ENCODE results near the gene SETD5. TPM values are rescaled to one million over a fixed set of nuclear protein-coding genes. Genes with fewer than 3 reads are reported as not detected.
A peak's percentile ranks its signal among the peaks of the same experiment; 100 is the strongest.

SETD5 gene
- total RNA-seq, 1 donor from 2014 or later, result 198 TPM

GRCh38 chr3:9439331-9439730 is 41.9 kb downstream of the SETD5 start:
- Histone ChIP-seq H3K9me3 (ENCODE audit: low read depth) (no peaks in the 10 kb centered on the region), H3K9ac (no peak overlapping the region), H3K27ac (no peak overlapping the region), H2AFZ (replicated peaks) (no peak overlapping the region), H3K36me3 (peaks cover 40% of the 10 kb centered on the region), H3K79me2 (ENCODE audit: low read depth) (peaks cover 57% of the 10 kb centered on the region), H3K4me2 (no peak overlapping the region), H3K4me3 (no peak overlapping the region), H3K4me1 (no peaks in the 10 kb centered on the region), H3K27me3 (no peaks in the 10 kb centered on the region), H3F3A (ENCODE audit: low read depth) (peaks cover 12% of the 10 kb centered on the region), H4K20me1 (ENCODE audit: low read depth) (peaks cover 65% of the 10 kb centered on the region)
- Mint-ChIP-seq H3K27me3 (ENCODE audit: insufficient read depth, low read depth) (peaks cover 1% of the 10 kb centered on the region), H3K4me3 (no peak overlapping the region), H3K9me3 (no peaks in the 10 kb centered on the region), H3K4me1 (no peaks in the 10 kb centered on the region), H3K36me3 (peaks cover 47% of the 10 kb centered on the region), H3K27ac (no peak overlapping the region)
- no peak for DNase-seq (ENCODE audit: low spot score)
- TF ChIP-seq EZH2phosphoT487 (IDR thresholded peaks at IDR 0.05), result no peak
- TF ChIP-seq CTCF (IDR thresholded peaks at IDR 0.05), result no peak
- no peak for TF ChIP-seq EZH2 (IDR thresholded peaks at IDR 0.05)

DNA sequence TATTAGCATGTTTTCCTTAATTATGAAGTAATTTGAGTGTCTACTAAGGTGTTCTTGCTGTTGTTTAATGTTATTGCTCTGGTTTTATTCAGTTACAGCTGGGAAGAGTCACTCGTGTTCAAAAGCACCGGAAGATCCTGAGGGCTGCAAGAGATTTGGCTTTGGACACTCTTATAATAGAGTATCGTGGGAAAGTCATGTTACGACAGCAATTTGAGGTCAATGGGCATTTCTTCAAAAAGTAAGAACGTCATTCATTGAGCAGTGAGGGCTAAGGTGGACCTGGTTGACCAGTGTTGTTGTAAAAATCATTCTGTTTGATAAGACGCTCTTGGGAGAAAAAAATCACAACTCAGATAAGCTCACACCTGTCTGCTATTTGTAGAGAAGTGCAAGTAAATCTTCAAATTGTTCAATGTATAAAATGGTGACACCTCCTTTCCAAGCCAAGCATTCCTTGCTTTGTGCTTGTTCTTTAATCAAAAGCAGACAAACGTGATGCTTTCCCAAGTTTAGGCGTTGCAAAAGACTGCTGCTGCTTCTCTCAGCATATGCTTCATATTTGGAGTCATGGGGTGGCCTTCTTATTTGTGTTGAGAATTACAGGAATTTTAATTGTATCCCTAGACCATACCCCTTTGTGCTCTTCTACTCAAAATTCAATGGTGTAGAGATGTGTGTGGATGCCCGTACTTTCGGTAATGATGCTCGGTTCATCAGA is 44.2 kb downstream of the SETD5 start:
- no peak overlapping the region for H3K27ac Mint-ChIP-seq
- Histone ChIP-seq H3K9ac (no peak overlapping the region), H3K79me2 (ENCODE audit: low read depth) (peaks cover 54% of the 10 kb centered on the region), H3K9me3 (ENCODE audit: low read depth) (no peaks in the 10 kb centered on the region), H3K36me3 (peaks cover 35% of the 10 kb centered on the region), H3F3A (ENCODE audit: low read depth) (peaks cover 8% of the 10 kb centered on the region), H3K4me1 (no peaks in the 10 kb centered on the region), H3K4me3 (no peak overlapping the region), H3K27me3 (no peaks in the 10 kb centered on the region), H3K27ac (no peak overlapping the region), H3K4me2 (no peak overlapping the region), H4K20me1 (ENCODE audit: low read depth) (peaks cover 50% of the 10 kb centered on the region), H2AFZ (replicated peaks) (no peak overlapping the region)
- H3K9me3 Mint-ChIP-seq, result no peaks in the 10 kb centered on the region
- DNase-seq (ENCODE audit: low spot score), result no peak
- H3K4me3 Mint-ChIP-seq, result no peak overlapping the region
- H3K27me3 Mint-ChIP-seq (ENCODE audit: insufficient read depth, low read depth), result no peaks in the 10 kb centered on the region
- TF ChIP-seq CTCF (IDR thresholded peaks at IDR 0.05) (no peak), EZH2phosphoT487 (IDR thresholded peaks at IDR 0.05) (no peak), EZH2 (IDR thresholded peaks at IDR 0.05) (no peak)
- peaks cover 40% of the 10 kb centered on the region for H3K36me3 Mint-ChIP-seq
- no peaks in the 10 kb centered on the region for H3K4me1 Mint-ChIP-seq

DNA sequence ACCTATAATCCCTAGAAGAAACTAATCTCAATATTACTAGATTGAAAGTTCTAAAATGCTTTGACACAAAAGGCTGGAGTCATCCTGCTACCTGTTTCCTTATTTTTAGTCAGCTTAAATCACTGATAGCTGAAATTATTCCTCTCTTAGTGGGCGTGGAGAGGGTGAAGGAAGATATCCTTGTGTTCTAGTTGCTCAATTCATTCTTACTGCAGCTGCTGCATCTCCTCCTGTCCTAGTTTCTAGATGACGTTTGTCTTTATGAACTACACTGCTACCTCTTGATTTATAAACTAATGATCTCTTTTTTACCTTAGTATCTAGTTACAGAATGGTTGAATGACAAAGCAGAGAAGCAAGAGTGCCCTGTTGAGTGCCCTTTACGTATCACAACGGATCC is 50.7 kb downstream of the SETD5 start:
- Histone ChIP-seq H3K9me3 (ENCODE audit: low read depth) (no peaks in the 10 kb centered on the region), H3K27ac (no peak overlapping the region), H2AFZ (replicated peaks) (no peak overlapping the region), H3K36me3 (peaks cover 46% of the 10 kb centered on the region), H3K9ac (no peak overlapping the region), H3K27me3 (no peaks in the 10 kb centered on the region), H4K20me1 (ENCODE audit: low read depth) (peaks cover 35% of the 10 kb centered on the region), H3K79me2 (ENCODE audit: low read depth) (peaks cover 61% of the 10 kb centered on the region), H3F3A (ENCODE audit: low read depth) (peaks cover 5% of the 10 kb centered on the region), H3K4me3 (no peak overlapping the region), H3K4me1 (no peaks in the 10 kb centered on the region), H3K4me2 (no peak overlapping the region)
- no peaks in the 10 kb centered on the region for H3K9me3 Mint-ChIP-seq
- H3K4me1 Mint-ChIP-seq, result no peaks in the 10 kb centered on the region
- H3K36me3 Mint-ChIP-seq, result peaks cover 28% of the 10 kb centered on the region
- TF ChIP-seq EZH2phosphoT487 (IDR thresholded peaks at IDR 0.05) (no peak), EZH2 (IDR thresholded peaks at IDR 0.05) (no peak), CTCF (IDR thresholded peaks at IDR 0.05) (no peak)
- H3K27ac Mint-ChIP-seq, result peak overlapping the region; percentile 5
- no peaks in the 10 kb centered on the region for H3K27me3 Mint-ChIP-seq (ENCODE audit: insufficient read depth, low read depth)
- H3K4me3 Mint-ChIP-seq, result no peak overlapping the region
- no peak for DNase-seq (ENCODE audit: low spot score)

Data from neural progenitor cell (in vitro differentiated cells).